Natural killer cell (primary cell): ENCODE results near the gene SLC16A10. TPM values are rescaled to one million over a fixed set of nuclear protein-coding genes. Genes with fewer than 3 reads are reported as not detected.

Source experiments
- ATAC-seq, 3 donors: fragments of 150-1000 bp in 2 of 3; fragments of 200-7000 bp in 1 of 3; cut with Tn5 transposase; 1 replicate in 1 of 3; 2 replicates in 2 of 3; pipeline ENCODE4 v1.10.0; 2021; ENCODE audit warnings: mild to moderate bottlenecking in 2 of 3, moderate library complexity in 2 of 3
- DNase-seq, 2 donors: peaks; one replicate each; pipeline versions ENCODE4 v3.0.0 to v3.0.0-alpha.2; 2013 to 2021; ENCODE audit warnings: mixed read lengths in 1 of 2
- H3K27ac ChIP-seq: one replicate; pipeline ENCODE4 v1.5.1; 2013; ENCODE audit warnings: mild to moderate bottlenecking, low read length
- H3K27me3 ChIP-seq: one replicate; pipeline ENCODE4 v1.6.1; 2013; ENCODE audit warnings: low read length; ENCODE audit not compliant: control insufficient read depth, insufficient read depth
- H3K36me3 ChIP-seq: one replicate; pipeline ENCODE4 v1.6.1; 2013; ENCODE audit warnings: low read length; ENCODE audit not compliant: control insufficient read depth, insufficient read depth
- H3K4me1 ChIP-seq: one replicate; pipeline ENCODE4 v1.6.1; 2013; ENCODE audit warnings: low read length; ENCODE audit not compliant: control insufficient read depth, insufficient read depth
- H3K4me3 ChIP-seq: one replicate; pipeline ENCODE4 v1.5.1; 2013; ENCODE audit warnings: low read length
- H3K9me3 ChIP-seq: one replicate; pipeline ENCODE4 v1.6.1; 2013; ENCODE audit warnings: low read length; ENCODE audit not compliant: control insufficient read depth, insufficient read depth
- H3K27ac Mint-ChIP-seq, 2 donors: one replicate each; pipeline ENCODE4 v1.8.0; 2022; ENCODE audit warnings: mild to moderate bottlenecking in 2 of 2, mixed read lengths in 2 of 2, moderate library complexity in 1 of 2
- H3K27me3 Mint-ChIP-seq, 2 donors: one replicate each; pipeline ENCODE4 v1.8.0; 2022; ENCODE audit warnings: low read depth in 2 of 2, mixed read lengths in 2 of 2
- H3K36me3 Mint-ChIP-seq: one replicate; pipeline ENCODE4 v1.8.0; 2022; ENCODE audit warnings: mixed read lengths
- H3K4me1 Mint-ChIP-seq, 2 donors: one replicate each; pipeline ENCODE4 v1.8.0; 2022; ENCODE audit warnings: mixed read lengths in 2 of 2
- H3K4me3 Mint-ChIP-seq: one replicate; pipeline ENCODE4 v1.8.0; 2022; ENCODE audit warnings: mild to moderate bottlenecking, moderate library complexity, mixed read lengths
- H3K9me3 Mint-ChIP-seq, 2 donors: one replicate each; pipeline ENCODE4 v1.8.0; 2022; ENCODE audit warnings: mixed read lengths in 2 of 2
- CTCF ChIP-seq: fragments of 200-600 bp; IDR thresholded peaks from one replicate; pipeline ENCODE4 v1.8.0; 2022; ENCODE audit warnings: antibody characterized with exemption
- WGBS: methylation state at CpG from one replicate; pipeline ENCODE4 v1.1.7; 2013; ENCODE audit warnings: missing lambda C conversion rate; ENCODE audit not compliant: insufficient coverage; 5-methylcytosine and 5-hydroxymethylcytosine counted together
- intact Hi-C: fragments of 100-400 bp; cut with micrococcal nuclease; formaldehyde crosslinking; loops from one replicate; pipeline ENCODE4 v1.14.2; 2022
- total RNA-seq, 4 donors: library from RNA; stranded (reverse); fragments of 120-200 nt in 1 of 4; gene quantifications; one replicate each; pipeline versions ENCODE4 v1.2.3 to v1.2.4, GENCODE V29; 2013 to 2022

The SLC16A10 gene
- total RNA-seq, 3 donors from 2014 or later (not counting 1 experiment from before 2014, with no cell fraction given), result 0.05 to 0.53 (median 0.18) TPM

- no peak overlapping the region for H3K27ac Mint-ChIP-seq
- no peaks in the 10 kb centered on the region for H3K4me1 ChIP-seq
- DNase-seq (no peak), ATAC-seq (no peak)
- no peaks in the 10 kb centered on the region for H3K36me3 Mint-ChIP-seq
- no peak overlapping the region for H3K4me3 ChIP-seq
- H3K36me3 ChIP-seq, result no peaks in the 10 kb centered on the region
- no peaks in the 10 kb centered on the region for H3K9me3 ChIP-seq
- intact Hi-C loops, result no loop called here
- H3K4me1 Mint-ChIP-seq, result no peaks in the 10 kb centered on the region
- no peaks in the 10 kb centered on the region for H3K9me3 Mint-ChIP-seq
- H3K27me3 Mint-ChIP-seq, result peaks cover 16 to 24% of the 10 kb centered on the region in 2 donors
- WGBS, result 91% methylated on average over 2 of the region's 2 CpGs
- H3K27me3 ChIP-seq, result no peaks in the 10 kb centered on the region
- H3K4me3 Mint-ChIP-seq, result no peak overlapping the region
- no peak for TF ChIP-seq CTCF
- H3K27ac ChIP-seq, result no peak overlapping the region
Measured at GRCh38 chr6:111237852-111238251, 150.5 kb downstream of the SLC16A10 start.

GRCh38 chr6:111238464-111239119 is 151.3 kb downstream of the SLC16A10 start:
- Histone ChIP-seq H3K27me3 (no peaks in the 10 kb centered on the region), H3K27ac (no peak overlapping the region), H3K9me3 (no peaks in the 10 kb centered on the region), H3K4me3 (no peak overlapping the region), H3K4me1 (no peaks in the 10 kb centered on the region), H3K36me3 (no peaks in the 10 kb centered on the region)
- Mint-ChIP-seq H3K4me3 (no peak overlapping the region), H3K36me3 (no peaks in the 10 kb centered on the region), H3K27ac (no peak overlapping the region), H3K27me3 (peaks cover 18 to 28% of the 10 kb centered on the region in 2 donors), H3K9me3 (no peaks in the 10 kb centered on the region), H3K4me1 (no peaks in the 10 kb centered on the region)
- 66% methylated on average over 2 of the region's 4 CpGs for WGBS
- ATAC-seq, result no peak
- intact Hi-C loops, result no loop called here
- no peak for DNase-seq
- TF ChIP-seq CTCF, result no peak

- Histone ChIP-seq H3K27ac (no peak overlapping the region), H3K4me3 (no peak overlapping the region), H3K36me3 (no peaks in the 10 kb centered on the region), H3K9me3 (no peaks in the 10 kb centered on the region), H3K4me1 (no peaks in the 10 kb centered on the region), H3K27me3 (no peaks in the 10 kb centered on the region)
- H3K27me3 Mint-ChIP-seq, result peaks cover 11 to 19% of the 10 kb centered on the region in 2 donors
- H3K4me3 Mint-ChIP-seq, result no peak overlapping the region
- H3K4me1 Mint-ChIP-seq, result no peaks in the 10 kb centered on the region
- no peak for DNase-seq
- H3K9me3 Mint-ChIP-seq, result no peaks in the 10 kb centered on the region
- intact Hi-C loops, result no loop called here
- no peak overlapping the region for H3K27ac Mint-ChIP-seq
- no peak for TF ChIP-seq CTCF
- H3K36me3 Mint-ChIP-seq, result no peaks in the 10 kb centered on the region
- ATAC-seq, result no peak
- 100% methylated on average over 1 of the region's 4 CpGs for WGBS
Measured at GRCh38 chr6:111239461-111239860, 152.2 kb downstream of the SLC16A10 start.

- 92% methylated on average over 5 of the region's 5 CpGs for WGBS
Measured at GRCh38 chr6:111242452-111242851, 155.1 kb downstream of the SLC16A10 start.

More at GRCh38 chr6:111242452-111242851, 155.1 kb downstream of the SLC16A10 start:
- Histone ChIP-seq H3K27me3 (no peaks in the 10 kb centered on the region), H3K36me3 (no peaks in the 10 kb centered on the region), H3K4me3 (no peak overlapping the region), H3K27ac (no peak overlapping the region), H3K9me3 (no peaks in the 10 kb centered on the region), H3K4me1 (no peaks in the 10 kb centered on the region)
- TF ChIP-seq CTCF, result no peak
- no peak for DNase-seq
- Mint-ChIP-seq H3K4me3 (no peak overlapping the region), H3K9me3 (no peaks in the 10 kb centered on the region), H3K27ac (no peak overlapping the region), H3K4me1 (no peaks in the 10 kb centered on the region), H3K27me3 (peaks cover 11 to 17% of the 10 kb centered on the region in 2 donors), H3K36me3 (no peaks in the 10 kb centered on the region)
- intact Hi-C loops, result no loop called here
- ATAC-seq, result no peak
